ENCODE results near the gene KCNH1.

The KCNH1 gene

DNA sequence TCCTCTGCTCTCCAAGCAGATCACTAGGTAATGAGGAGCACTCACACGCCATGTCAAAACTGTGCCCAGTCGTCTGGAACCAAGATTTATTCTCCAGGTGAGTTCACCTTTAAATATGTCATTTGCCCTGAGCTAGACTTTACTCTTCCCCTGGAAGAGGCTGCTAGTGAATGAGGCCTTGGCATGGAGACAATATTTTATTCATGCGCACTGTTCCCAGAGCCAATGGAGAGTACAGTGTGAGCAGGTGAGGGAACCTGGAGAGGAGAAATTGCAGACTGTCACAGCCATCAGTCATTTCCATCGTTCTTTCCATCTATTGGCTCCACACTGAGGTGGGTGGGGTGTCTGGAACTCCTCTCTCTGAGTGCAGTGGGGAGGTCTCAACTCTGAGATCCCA is 333.6 kb downstream of the KCNH1 start:
- DNase-seq (ENCODE audit: low spot score), result no peak

GRCh38 chr1:210797422-210797821 is 336.5 kb downstream of the KCNH1 start:
- no peak for DNase-seq (ENCODE audit: low spot score)

DNA sequence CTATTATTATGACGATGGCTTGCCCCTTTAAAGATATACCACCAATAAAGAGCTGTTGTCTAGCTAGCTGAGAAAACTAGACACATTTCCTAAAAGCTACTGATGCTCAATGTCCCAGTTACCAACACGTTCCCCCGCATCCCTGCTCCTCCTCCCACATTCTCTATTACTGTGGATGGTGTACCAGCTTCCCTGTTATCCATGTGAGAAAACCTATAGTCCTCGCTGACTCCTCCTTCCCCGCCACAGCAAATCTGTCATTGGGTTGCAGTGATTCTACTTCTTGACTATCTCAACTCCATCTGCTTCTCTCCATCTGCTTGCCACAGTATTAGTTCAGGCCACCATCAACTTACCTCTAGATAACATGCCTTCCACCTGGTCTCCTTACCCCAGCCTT is 337.5 kb downstream of the KCNH1 start:
- peak; percentile 73 for DNase-seq (ENCODE audit: low spot score)

GRCh38 chr1:210794445-210794844 is 339.5 kb downstream of the KCNH1 start:
- DNase-seq (ENCODE audit: low spot score), result no peak

GRCh38 chr1:210792250-210793102 is 341.5 kb downstream of the KCNH1 start:
- peak; percentile 47 for DNase-seq (ENCODE audit: low spot score)

DNA sequence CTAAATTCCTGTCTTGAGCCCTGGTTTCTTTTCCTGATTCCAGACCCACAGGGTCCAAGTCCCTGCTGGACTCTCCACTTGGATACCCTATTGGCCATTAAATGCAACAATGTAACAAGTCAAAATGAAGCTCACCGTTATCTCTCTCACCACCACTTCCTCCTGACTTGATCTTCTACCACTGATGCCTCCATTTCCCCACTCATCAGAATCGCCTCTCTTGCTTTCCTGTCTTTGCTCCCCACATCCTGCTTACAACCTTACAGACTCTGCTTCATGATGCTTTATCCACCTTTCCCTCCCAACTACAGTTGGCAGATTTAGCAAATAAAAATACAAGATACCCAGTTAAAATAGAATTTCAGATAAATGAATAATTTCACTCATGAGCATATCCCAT is 343.8 kb downstream of the KCNH1 start:
- DNase-seq (ENCODE audit: low spot score), result no peak

GRCh38 chr1:210787800-210788199 is 346.1 kb downstream of the KCNH1 start:
- no peak for DNase-seq (ENCODE audit: low spot score)

- DNase-seq (ENCODE audit: low spot score), result no peak
These were observed 347.4 kb downstream of the KCNH1 start for GRCh38 chr1:210786546-210786945.

DNA sequence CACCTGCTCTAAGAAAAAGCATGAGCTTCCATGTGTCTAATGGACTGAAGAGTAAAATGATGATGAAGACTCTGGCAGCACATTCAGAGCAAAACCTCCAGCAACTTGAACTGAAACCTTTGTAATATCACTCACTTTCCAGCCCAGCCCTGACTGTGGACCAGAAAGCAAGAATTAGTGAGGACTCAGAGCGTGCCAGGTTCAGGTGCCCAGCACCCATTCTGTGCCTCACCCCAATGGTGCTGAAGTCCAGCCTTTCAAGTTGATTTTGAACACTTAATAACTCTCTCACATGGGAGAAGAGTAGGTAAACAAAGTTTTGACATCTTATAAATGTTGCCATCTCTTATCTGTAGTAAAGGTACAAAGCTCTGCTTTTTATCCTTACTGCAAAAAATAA is 350.0 kb downstream of the KCNH1 start:
- no peak for DNase-seq (ENCODE audit: low spot score)

- DNase-seq (ENCODE audit: low spot score), result no peak
These were observed 352.3 kb downstream of the KCNH1 start for GRCh38 chr1:210781652-210782051.

- DNase-seq (ENCODE audit: low spot score), result no peak
These were observed 354.7 kb downstream of the KCNH1 start for GRCh38 chr1:210779269-210779668.

DNA sequence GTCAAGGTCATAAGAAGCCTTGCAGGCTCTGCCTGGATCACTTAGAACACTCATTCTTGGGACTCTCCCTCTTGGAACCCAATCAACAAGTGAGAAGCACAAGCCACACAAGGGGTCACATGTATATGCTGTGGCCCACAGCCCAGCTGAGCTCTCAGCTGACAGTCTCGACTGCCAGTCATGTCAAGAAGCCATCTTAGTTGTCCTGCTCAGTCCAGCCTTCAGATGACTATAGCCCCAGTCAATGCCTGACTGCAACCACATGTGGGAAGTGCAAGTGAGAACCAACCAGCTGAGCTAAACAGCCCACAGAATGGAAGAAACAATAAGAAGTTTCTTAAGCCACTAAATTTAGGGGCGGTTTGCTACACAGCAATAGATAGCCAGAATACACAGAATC is 356.0 kb downstream of the KCNH1 start:
- DNase-seq (ENCODE audit: low spot score), result no peak

GRCh38 chr1:210776712-210777111 is 357.2 kb downstream of the KCNH1 start:
- DNase-seq (ENCODE audit: low spot score), result no peak

- no peak for DNase-seq (ENCODE audit: low spot score)
These were observed 358.7 kb downstream of the KCNH1 start for GRCh38 chr1:210775289-210775688.

GRCh38 chr1:210773450-210773849 is 360.5 kb downstream of the KCNH1 start:
- DNase-seq (ENCODE audit: low spot score), result no peak

DNA sequence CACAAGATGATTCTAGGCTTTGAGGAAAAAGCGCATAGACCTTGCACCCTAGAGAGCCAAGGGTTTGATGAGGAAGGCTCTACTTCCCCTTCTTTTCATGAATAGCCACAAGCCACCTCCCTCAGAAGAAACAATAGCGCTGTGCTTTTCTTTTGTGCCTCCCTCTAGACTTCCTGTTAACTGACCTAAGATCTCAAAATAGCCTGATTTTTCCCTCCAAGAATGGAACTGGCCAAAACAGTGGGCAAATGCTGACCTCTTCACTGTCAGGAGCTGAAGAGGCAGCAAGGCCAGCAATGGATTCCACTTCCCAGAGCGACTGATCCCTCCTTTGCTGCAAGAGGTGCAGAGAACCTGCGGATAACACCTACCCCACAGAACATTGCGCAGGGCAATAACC is 362.8 kb downstream of the KCNH1 start:
- no peak for DNase-seq (ENCODE audit: low spot score)

DNA sequence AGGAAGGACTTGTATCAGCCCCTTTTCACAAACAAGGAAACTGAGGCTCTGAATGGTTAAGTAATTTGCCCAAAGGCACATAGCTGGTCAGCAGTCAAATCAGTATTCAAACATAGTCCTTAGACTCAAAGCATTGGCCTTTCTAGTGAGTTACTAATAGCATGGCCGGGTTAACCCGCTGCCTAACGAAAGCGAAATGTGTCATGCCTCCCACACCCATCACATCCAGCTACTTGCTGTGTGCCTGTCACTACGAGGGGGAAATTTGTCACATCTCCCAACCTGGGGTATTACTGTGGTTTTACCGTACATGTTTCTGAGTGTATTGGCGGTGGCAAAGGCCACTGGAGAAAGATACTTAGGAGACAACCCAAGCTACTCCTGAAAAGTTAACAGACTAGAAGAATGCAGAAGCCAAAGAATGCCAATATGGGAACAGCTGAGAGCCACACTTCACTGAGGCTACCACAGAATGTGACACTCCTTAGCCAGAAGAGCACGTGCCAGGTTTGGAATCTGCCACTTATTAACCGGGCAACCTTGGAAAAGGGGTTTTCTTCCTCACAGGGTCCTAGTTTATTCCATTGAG is 363.5 kb downstream of the KCNH1 start:
- no peak for DNase-seq (ENCODE audit: low spot score)

GRCh38 chr1:210769473-210769872 is 364.5 kb downstream of the KCNH1 start:
- DNase-seq (ENCODE audit: low spot score), result no peak

DNA sequence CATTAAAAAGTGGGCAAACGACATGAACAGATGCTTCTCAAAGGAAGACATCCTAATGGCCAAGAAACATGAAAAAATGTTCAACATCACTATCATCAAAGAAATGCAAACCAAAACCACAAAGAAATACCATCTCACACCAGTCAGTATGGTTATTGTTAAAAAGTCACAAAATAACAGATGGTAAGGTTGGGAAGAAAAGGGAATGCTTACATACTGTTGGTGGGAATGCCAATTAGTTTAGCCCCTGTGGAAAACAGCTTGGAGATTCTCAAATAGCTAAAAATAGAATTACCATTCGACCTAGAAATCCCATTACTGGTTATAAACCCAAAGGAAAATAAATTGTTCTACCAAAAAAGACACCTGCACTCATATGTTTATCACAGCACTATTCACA is 369.4 kb downstream of the KCNH1 start:
- no peak for DNase-seq (ENCODE audit: low spot score)

DNA sequence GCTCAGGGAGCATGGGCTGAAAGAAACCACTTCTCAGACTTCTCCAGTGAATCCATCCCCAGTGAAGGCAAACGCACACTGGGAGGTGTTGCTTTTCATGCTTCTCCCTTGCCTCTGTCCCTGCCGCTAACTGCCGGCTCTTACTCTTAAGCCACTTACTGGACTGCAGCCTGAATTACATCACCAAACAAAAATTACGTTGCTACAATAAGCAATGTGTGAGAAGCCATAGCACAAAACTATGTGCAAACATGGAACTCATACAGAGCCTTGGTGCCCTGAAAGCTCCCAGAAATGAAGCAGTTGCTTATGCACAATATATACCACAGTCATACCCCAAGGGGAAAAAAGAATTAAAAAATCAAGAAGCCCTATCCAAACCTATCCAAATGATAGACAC is 375.2 kb downstream of the KCNH1 start:
- no peak for DNase-seq (ENCODE audit: low spot score)

- DNase-seq (ENCODE audit: low spot score), result no peak
These were observed 375.7 kb downstream of the KCNH1 start for GRCh38 chr1:210758261-210758660.

DNA sequence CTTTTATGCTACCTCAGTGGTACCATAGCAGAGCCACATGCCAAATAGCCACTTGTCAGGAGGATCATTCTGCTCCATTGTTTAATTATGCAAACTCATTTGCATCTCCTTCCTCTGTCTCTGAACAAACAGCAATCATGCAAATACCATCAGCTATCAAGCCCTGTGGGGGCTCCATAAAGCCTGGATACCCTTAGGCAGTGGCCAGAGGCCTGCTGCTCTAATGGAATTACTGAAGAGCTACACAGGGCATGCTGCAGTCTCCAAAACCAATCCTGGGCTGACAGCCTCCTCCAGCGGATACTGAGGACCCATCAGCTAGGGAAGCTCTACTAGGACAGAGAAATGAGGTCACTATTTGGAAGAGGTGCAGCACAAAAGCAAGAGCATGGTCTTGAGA is 376.3 kb downstream of the KCNH1 start:
- no peak for DNase-seq (ENCODE audit: low spot score)

- DNase-seq (ENCODE audit: low spot score), result no peak
These were observed 377.8 kb downstream of the KCNH1 start for GRCh38 chr1:210755991-210756659.

All from putamen (tissue), 1 donor.